HG03196 (cell line): ENCODE data around the gene TNFAIP2.

Experiments used
- ATAC-seq: cut with Tn5 transposase; IDR thresholded peaks from one replicate; pipeline ENCODE4 v1.9.1; 2021; ENCODE audit not compliant: unreplicated experiment

The TNFAIP2 gene

GRCh38 chr14:103134405-103134804 is 11.1 kb downstream of the TNFAIP2 start:
- ATAC-seq: no peak

- no peak for ATAC-seq
Measured at GRCh38 chr14:103134919-103135318, 11.7 kb downstream of the TNFAIP2 start.

- ATAC-seq: no peak
Measured at GRCh38 chr14:103135333-103136260, 12.3 kb downstream of the TNFAIP2 start.

- ATAC-seq: no peak
Measured at GRCh38 chr14:103136388-103137271, 13.4 kb downstream of the TNFAIP2 start.

- no peak for ATAC-seq
Measured at GRCh38 chr14:103137689-103138300, 14.5 kb downstream of the TNFAIP2 start.

GRCh38 chr14:103138301-103139131 is 15.3 kb downstream of the TNFAIP2 start:
- ATAC-seq: no peak

- ATAC-seq: no peak
Measured at GRCh38 chr14:103139132-103140025, 16.1 kb downstream of the TNFAIP2 start.

GRCh38 chr14:103140316-103141109 is 17.3 kb downstream of the TNFAIP2 start:
- peak; percentile 57 for ATAC-seq

GRCh38 chr14:103141117-103141796 is 18.0 kb downstream of the TNFAIP2 start:
- ATAC-seq: no peak

GRCh38 chr14:103142026-103142425 is 18.8 kb downstream of the TNFAIP2 start:
- ATAC-seq: no peak

GRCh38 chr14:103142721-103143302 is 19.6 kb downstream of the TNFAIP2 start:
- no peak for ATAC-seq

GRCh38 chr14:103143506-103143905 is 20.2 kb downstream of the TNFAIP2 start:
- no peak for ATAC-seq

- ATAC-seq: no peak
Measured at GRCh38 chr14:103144085-103144484, 20.8 kb downstream of the TNFAIP2 start.

GRCh38 chr14:103146141-103146709 is 23.0 kb downstream of the TNFAIP2 start:
- ATAC-seq: no peak

GRCh38 chr14:103149351-103150237 is 26.3 kb downstream of the TNFAIP2 start:
- no peak for ATAC-seq

- no peak for ATAC-seq
Measured at GRCh38 chr14:103151270-103151945, 28.1 kb downstream of the TNFAIP2 start.
